ENCODE results near the gene PLXND1. TPM values are rescaled to one million over a fixed set of nuclear protein-coding genes. Genes with fewer than 3 reads are reported as not detected.

The PLXND1 gene
- total RNA-seq, 1 experiment from 2014 or later: 26.3 TPM

DNA sequence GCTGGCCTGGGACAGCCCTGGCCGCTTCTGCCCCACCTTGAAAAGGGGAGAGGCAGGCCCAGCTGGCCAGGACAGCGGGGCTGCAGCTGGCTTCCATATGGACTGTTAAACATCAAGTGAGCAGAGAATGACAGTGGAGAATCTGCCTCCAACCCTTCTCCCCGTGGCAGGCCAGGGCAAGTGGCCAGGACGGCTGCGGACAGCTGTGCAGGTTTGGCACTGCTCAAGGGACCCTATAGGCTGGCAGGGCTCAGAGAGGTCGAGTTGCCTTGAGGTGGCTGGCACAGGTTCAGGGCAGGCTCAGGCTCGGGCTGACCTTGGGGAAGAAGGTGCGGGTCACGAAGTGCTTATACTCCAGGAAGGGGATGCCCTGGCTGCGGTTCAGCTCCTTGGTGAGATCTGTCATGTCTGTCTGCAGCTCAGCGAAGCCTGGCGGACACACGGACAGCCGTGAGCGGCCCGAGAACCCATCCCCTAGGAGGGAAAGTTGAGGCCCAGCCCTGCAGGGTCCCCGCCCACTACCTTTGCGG lies 39.2 kb downstream of the PLXND1 start:
- Histone ChIP-seq H3K4me3 (ENCODE audit: low read depth, low read length) (no peak overlapping the region), H3K27me3 (replicated peaks; ENCODE audit: control insufficient read depth, insufficient read depth, low read length) (no peaks in the 10 kb centered on the region), H3K36me3 (ENCODE audit: control insufficient read depth, insufficient read depth, low read length) (no peaks in the 10 kb centered on the region), H3K4me1 (no peaks in the 10 kb centered on the region), H3K9me3 (no peaks in the 10 kb centered on the region)
- no peak for DNase-seq
- ChIA-PET CTCF (interaction anchor here (0.5 kb wide), 1 partner anchor 1414 kb away, joined by 4 read pairs; the partner anchor contains the start of gene EEFSEC), POLR2A (no interaction called here)
- Mint-ChIP-seq H3K27ac (ENCODE audit: unreplicated experiment) (no peak overlapping the region), H3K4me1 (ENCODE audit: low read depth, unreplicated experiment) (no peaks in the 10 kb centered on the region), H3K9me3 (ENCODE audit: unreplicated experiment) (no peaks in the 10 kb centered on the region), H3K27me3 (ENCODE audit: insufficient read depth, unreplicated experiment) (no peaks in the 10 kb centered on the region), H3K36me3 (ENCODE audit: insufficient read depth, unreplicated experiment) (peaks cover 6% of the 10 kb centered on the region), H3K4me3 (ENCODE audit: unreplicated experiment) (no peak overlapping the region)
- BruUV-seq (replicated peaks): no TSS peak
- TF ChIP-seq, protein P1, sequence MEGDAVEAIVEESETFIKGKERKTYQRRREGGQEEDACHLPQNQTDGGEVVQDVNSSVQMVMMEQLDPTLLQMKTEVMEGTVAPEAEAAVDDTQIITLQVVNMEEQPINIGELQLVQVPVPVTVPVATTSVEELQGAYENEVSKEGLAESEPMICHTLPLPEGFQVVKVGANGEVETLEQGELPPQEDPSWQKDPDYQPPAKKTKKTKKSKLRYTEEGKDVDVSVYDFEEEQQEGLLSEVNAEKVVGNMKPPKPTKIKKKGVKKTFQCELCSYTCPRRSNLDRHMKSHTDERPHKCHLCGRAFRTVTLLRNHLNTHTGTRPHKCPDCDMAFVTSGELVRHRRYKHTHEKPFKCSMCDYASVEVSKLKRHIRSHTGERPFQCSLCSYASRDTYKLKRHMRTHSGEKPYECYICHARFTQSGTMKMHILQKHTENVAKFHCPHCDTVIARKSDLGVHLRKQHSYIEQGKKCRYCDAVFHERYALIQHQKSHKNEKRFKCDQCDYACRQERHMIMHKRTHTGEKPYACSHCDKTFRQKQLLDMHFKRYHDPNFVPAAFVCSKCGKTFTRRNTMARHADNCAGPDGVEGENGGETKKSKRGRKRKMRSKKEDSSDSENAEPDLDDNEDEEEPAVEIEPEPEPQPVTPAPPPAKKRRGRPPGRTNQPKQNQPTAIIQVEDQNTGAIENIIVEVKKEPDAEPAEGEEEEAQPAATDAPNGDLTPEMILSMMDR (IDR thresholded peaks at IDR 0.05; ENCODE audit: insufficient read depth in 1 of 2, low read depth in 1 of 2, low read length in 1 of 2, severe bottlenecking in 1 of 2, unreplicated experiment in 1 of 2): no peak
- intact Hi-C loops (cut with micrococcal nuclease; ENCODE audit: unreplicated experiment): no loop called here

DNA sequence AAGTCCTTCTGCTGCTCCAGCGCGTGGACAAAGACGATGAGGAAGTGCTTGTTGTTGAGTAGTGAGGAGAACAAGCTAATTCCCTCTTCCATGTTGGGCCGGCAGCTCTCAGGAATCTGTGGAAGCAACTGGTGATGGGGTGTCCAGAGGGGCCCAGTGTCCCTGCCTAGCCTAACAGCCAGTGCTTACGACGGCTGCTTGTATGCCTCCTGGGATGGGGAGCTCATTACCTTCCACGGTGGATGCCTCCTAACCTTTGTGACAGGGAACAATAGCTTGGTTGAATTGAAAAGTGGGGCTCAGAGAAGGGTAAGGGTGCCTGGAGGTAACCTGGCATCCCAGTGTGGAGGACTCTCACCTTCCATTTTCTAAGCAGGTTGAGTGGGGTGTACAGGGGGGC lies 40.6 kb downstream of the PLXND1 start:
- Histone ChIP-seq H3K27me3 (replicated peaks; ENCODE audit: control insufficient read depth, insufficient read depth, low read length) (no peaks in the 10 kb centered on the region), H3K4me3 (ENCODE audit: low read depth, low read length) (no peak overlapping the region), H3K36me3 (ENCODE audit: control insufficient read depth, insufficient read depth, low read length) (no peaks in the 10 kb centered on the region), H3K9me3 (no peaks in the 10 kb centered on the region), H3K4me1 (no peaks in the 10 kb centered on the region; the same call in 1 of the 2 replicates)
- Mint-ChIP-seq H3K36me3 (ENCODE audit: insufficient read depth, unreplicated experiment) (peaks cover 6% of the 10 kb centered on the region), H3K27ac (ENCODE audit: unreplicated experiment) (no peak overlapping the region), H3K27me3 (ENCODE audit: insufficient read depth, unreplicated experiment) (no peaks in the 10 kb centered on the region), H3K9me3 (ENCODE audit: unreplicated experiment) (no peaks in the 10 kb centered on the region), H3K4me1 (ENCODE audit: low read depth, unreplicated experiment) (peaks cover 2% of the 10 kb centered on the region), H3K4me3 (ENCODE audit: unreplicated experiment) (no peak overlapping the region)
- no peak for DNase-seq
- intact Hi-C loops (cut with micrococcal nuclease; ENCODE audit: unreplicated experiment): no loop called here
- TF ChIP-seq, protein P1 (IDR thresholded peaks at IDR 0.05; ENCODE audit: insufficient read depth in 1 of 2, low read depth in 1 of 2, low read length in 1 of 2, severe bottlenecking in 1 of 2, unreplicated experiment in 1 of 2): no peak
- no TSS peak for BruUV-seq (replicated peaks)
- ChIA-PET CTCF (no interaction called here), POLR2A (no interaction called here)

DNA sequence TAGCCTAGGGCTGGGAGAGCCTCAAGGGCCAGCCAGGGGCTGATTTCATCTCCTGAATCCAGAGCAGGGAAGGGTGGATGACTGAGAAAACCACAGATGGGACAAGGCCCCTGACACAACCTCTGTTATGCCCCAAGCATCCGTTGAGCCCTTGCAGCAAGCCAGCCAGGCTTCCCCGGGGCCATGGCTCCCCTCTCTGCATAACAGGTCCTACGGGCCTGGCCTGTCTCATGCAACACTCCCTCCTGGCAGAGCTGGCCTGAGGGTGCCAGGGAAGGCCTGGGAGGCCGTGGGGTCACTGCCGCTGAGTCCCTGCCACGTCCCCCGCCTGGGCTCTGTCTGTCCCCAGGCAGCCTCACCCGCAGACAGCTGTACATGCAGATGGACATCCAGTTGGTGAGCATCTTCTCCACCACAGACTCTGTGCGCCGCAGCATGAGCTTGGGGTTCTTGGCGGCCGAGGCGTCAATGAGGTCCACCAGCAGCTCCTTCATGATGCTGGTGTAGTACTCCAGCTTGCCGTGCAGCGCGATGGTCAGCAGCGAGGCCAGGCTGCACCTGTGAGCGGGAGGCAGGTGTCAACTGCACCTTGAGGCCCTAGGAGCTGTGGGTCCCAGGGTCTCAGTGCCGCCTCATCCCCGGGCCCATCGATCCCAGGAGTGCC lies 41.4 kb downstream of the PLXND1 start:
- BruUV-seq (replicated peaks): no TSS peak
- H3K4me1 Mint-ChIP-seq (ENCODE audit: low read depth, unreplicated experiment): peaks cover 8% of the 10 kb centered on the region
- H3K4me3 Mint-ChIP-seq (ENCODE audit: unreplicated experiment): no peak overlapping the region
- no peaks in the 10 kb centered on the region for H3K27me3 ChIP-seq (replicated peaks; ENCODE audit: control insufficient read depth, insufficient read depth, low read length)
- no peaks in the 10 kb centered on the region; the same call in 1 of the 2 replicates for H3K4me1 ChIP-seq
- no peak for DNase-seq
- no peaks in the 10 kb centered on the region for H3K27me3 Mint-ChIP-seq (ENCODE audit: insufficient read depth, unreplicated experiment)
- no peaks in the 10 kb centered on the region for H3K9me3 Mint-ChIP-seq (ENCODE audit: unreplicated experiment)
- no peaks in the 10 kb centered on the region for H3K36me3 ChIP-seq (ENCODE audit: control insufficient read depth, insufficient read depth, low read length)
- POLR2A ChIA-PET: no interaction called here
- intact Hi-C loops (cut with micrococcal nuclease; ENCODE audit: unreplicated experiment): no loop called here
- no peaks in the 10 kb centered on the region for H3K9me3 ChIP-seq
- CTCF ChIA-PET: no interaction called here
- H3K36me3 Mint-ChIP-seq (ENCODE audit: insufficient read depth, unreplicated experiment): peaks cover 4% of the 10 kb centered on the region
- no peak overlapping the region for H3K4me3 ChIP-seq (ENCODE audit: low read depth, low read length)
- H3K27ac Mint-ChIP-seq (ENCODE audit: unreplicated experiment): no peak overlapping the region
- TF ChIP-seq, protein P1 (IDR thresholded peaks at IDR 0.05; ENCODE audit: insufficient read depth in 1 of 2, low read depth in 1 of 2, low read length in 1 of 2, severe bottlenecking in 1 of 2, unreplicated experiment in 1 of 2): no peak

All from Caco-2 (cell line).